Spleen (tissue), 7 donors: ENCODE results near the gene MYO5B.

Source experiments
- POLR2AphosphoS5 ChIP-seq, 3 donors: sonication (generic); formaldehyde crosslinking; IDR thresholded peaks; one replicate each; pipeline ENCODE4 v1.5.1; 2017; ENCODE audit warnings: antibody characterized with exemption in 3 of 3
- TF ChIP-seq, protein P1 (sequence below), 11 experiments: fragments of 200-600 bp in 7 of 11; fragments of 450-650 bp in 4 of 11; sonication (generic) in 4 of 11; IDR thresholded peaks in 8 of 11; conservative IDR thresholded peaks in 3 of 11; 1 replicate in 7 of 11; 2 replicates in 4 of 11; pipeline versions ENCODE4 v1.4.0 to v1.8.0; 2016 to 2021; ENCODE audit warnings: antibody characterized with exemption in 11 of 11, inconsistent platforms in 4 of 11, mild to moderate bottlenecking in 1 of 11
- donor health status: DM: no; HTN: no; CAD: no; lungs with moderate emphysema.
- donor health status: DM: no; HTN: no; CAD: no.
- donor health status: DM: no; HTN: no; CAD: no.

GRCh38 chr18:50071397-50071796, 123.5 kb downstream of the MYO5B start:
- TF ChIP-seq, protein P1, sequence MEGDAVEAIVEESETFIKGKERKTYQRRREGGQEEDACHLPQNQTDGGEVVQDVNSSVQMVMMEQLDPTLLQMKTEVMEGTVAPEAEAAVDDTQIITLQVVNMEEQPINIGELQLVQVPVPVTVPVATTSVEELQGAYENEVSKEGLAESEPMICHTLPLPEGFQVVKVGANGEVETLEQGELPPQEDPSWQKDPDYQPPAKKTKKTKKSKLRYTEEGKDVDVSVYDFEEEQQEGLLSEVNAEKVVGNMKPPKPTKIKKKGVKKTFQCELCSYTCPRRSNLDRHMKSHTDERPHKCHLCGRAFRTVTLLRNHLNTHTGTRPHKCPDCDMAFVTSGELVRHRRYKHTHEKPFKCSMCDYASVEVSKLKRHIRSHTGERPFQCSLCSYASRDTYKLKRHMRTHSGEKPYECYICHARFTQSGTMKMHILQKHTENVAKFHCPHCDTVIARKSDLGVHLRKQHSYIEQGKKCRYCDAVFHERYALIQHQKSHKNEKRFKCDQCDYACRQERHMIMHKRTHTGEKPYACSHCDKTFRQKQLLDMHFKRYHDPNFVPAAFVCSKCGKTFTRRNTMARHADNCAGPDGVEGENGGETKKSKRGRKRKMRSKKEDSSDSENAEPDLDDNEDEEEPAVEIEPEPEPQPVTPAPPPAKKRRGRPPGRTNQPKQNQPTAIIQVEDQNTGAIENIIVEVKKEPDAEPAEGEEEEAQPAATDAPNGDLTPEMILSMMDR (IDR thresholded peaks at IDR 0.05 in 8 of 11, conservative IDR thresholded peaks at IDR 0.05 in 3 of 11) = no peak
- TF ChIP-seq POLR2AphosphoS5 (IDR thresholded peaks at IDR 0.05) = no peak
